Glutamatergic neuron (in vitro differentiated cells): ENCODE measurements around the gene KNCN. TPM values are rescaled to one million over a fixed set of nuclear protein-coding genes. Genes with fewer than 3 reads are reported as not detected.

Experiments used
- DNase-seq: peaks from one replicate; pipeline ENCODE4 v3.0.0; 2022
- H3K27ac Mint-ChIP-seq: one replicate; pipeline ENCODE4 v1.8.0; 2020; ENCODE audit warnings: mild to moderate bottlenecking, mixed read lengths, inconsistent platforms; ENCODE audit not compliant: unreplicated experiment
- H3K27me3 Mint-ChIP-seq: one replicate; pipeline ENCODE4 v1.8.0; 2020; ENCODE audit warnings: mild to moderate bottlenecking, moderate library complexity, mixed read lengths, inconsistent platforms; ENCODE audit not compliant: unreplicated experiment
- H3K36me3 Mint-ChIP-seq: one replicate; pipeline ENCODE4 v1.8.0; 2020; ENCODE audit warnings: mild to moderate bottlenecking, mixed read lengths, inconsistent platforms; ENCODE audit not compliant: unreplicated experiment
- H3K4me1 Mint-ChIP-seq: one replicate; pipeline ENCODE4 v1.8.0; 2020; ENCODE audit warnings: mild to moderate bottlenecking, low read depth, mixed read lengths, inconsistent platforms; ENCODE audit not compliant: unreplicated experiment
- H3K4me3 Mint-ChIP-seq: one replicate; pipeline ENCODE4 v1.8.0; 2020; ENCODE audit warnings: mild to moderate bottlenecking, mixed read lengths, inconsistent platforms; ENCODE audit not compliant: unreplicated experiment
- H3K9me3 Mint-ChIP-seq: one replicate; pipeline ENCODE4 v1.8.0; 2020; ENCODE audit warnings: mild to moderate bottlenecking, moderate library complexity, mixed read lengths, inconsistent platforms; ENCODE audit not compliant: unreplicated experiment
- CTCF ChIP-seq: fragments of 200-600 bp; sonication (generic); IDR thresholded peaks from one replicate; pipeline ENCODE4 v1.5.0; 2021; ENCODE audit not compliant: partially characterized antibody, unreplicated experiment
- total RNA-seq: library from RNA; stranded (reverse); fragmentation: NEBNext Ultra II Directional; extraction: Animal tissue kit (Norgen Biotek cat#: 25700); gene quantifications from one replicate; pipeline ENCODE4 v1.2.1, GENCODE V29; 2021; ENCODE audit not compliant: unreplicated experiment

Gene KNCN
- total RNA-seq, 1 donor from 2014 or later: not detected

GRCh38 chr1:46525253-46525983 is 26.0 kb downstream of the KNCN start:
- Mint-ChIP-seq H3K27ac (no peak overlapping the region), H3K4me1 (peaks cover 2% of the 10 kb centered on the region), H3K4me3 (no peak overlapping the region), H3K27me3 (peaks cover 17% of the 10 kb centered on the region), H3K36me3 (no peaks in the 10 kb centered on the region), H3K9me3 (no peaks in the 10 kb centered on the region)
- no peak for DNase-seq
- TF ChIP-seq CTCF: no peak

GRCh38 chr1:46524843-46525242 is 26.6 kb downstream of the KNCN start:
- peaks cover 19% of the 10 kb centered on the region for H3K27me3 Mint-ChIP-seq
- H3K4me1 Mint-ChIP-seq: peaks cover 3% of the 10 kb centered on the region
- TF ChIP-seq CTCF: no peak
- no peak for DNase-seq
- no peaks in the 10 kb centered on the region for H3K36me3 Mint-ChIP-seq
- no peak overlapping the region for H3K27ac Mint-ChIP-seq
- H3K4me3 Mint-ChIP-seq: no peak overlapping the region
- H3K9me3 Mint-ChIP-seq: no peaks in the 10 kb centered on the region

DNA sequence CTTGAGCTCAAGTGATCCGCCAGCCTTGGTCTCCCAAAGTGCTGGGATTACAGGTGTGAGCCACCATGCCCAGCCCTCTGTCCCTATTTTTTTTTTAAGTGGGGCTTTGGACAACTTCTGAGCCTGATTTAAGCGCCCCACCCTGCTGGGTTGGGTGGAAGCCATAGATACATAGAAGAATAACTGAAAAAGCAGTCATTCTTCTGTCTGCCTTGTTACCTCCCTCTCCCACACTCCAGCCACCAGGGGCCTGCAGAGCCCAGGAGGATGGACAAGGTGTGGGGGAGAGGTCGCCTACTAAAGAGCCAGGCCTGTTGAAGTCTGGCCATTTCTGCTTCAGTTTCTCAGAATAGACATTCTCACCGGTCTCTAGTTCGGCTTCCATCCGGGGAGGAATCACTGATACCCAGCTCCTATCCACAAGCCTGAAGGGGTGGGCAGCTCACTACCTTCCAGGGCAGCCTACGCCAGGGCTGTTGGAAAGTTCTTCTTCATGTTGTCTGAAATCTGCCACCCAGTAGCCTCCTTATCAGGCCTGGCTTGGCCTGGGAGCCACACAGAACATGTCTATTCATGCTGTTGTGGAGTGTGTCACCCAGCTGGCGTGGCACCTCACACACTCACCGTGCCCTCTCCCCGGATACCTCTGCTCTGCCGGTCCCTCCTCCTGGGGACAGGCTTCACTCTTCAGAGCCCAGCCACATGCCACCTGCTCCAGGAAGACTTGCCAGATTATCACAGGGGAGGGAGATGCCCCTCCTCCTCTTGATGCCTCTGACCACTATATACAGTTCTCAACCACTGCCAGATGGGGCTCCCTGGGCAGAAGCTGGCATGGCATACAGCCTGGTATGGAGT is 27.7 kb downstream of the KNCN start:
- Mint-ChIP-seq H3K27me3 (peaks cover 19% of the 10 kb centered on the region), H3K4me1 (peaks cover 3% of the 10 kb centered on the region), H3K9me3 (no peaks in the 10 kb centered on the region), H3K36me3 (no peaks in the 10 kb centered on the region), H3K4me3 (no peak overlapping the region), H3K27ac (no peak overlapping the region)
- no peak for DNase-seq
- TF ChIP-seq CTCF: no peak

DNA sequence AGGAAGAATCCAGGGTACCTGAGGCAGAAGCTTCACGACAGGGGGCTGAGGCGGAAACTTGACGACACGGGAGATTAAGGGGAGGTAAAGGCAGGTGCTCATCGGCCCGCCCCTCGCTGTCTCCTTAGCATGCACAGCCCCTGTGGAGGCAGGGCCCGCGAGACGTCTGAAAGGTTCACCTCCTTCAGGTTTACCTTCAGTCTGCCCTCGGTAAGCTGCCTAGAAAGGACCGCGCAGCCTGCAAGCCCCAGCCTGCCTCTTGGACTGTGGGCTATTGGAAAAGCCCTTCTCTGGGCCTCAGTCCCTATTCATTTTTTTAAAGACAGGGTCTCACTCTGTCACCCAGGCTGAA is 28.5 kb downstream of the KNCN start:
- H3K9me3 Mint-ChIP-seq: no peaks in the 10 kb centered on the region
- peaks cover 3% of the 10 kb centered on the region for H3K4me1 Mint-ChIP-seq
- H3K36me3 Mint-ChIP-seq: no peaks in the 10 kb centered on the region
- TF ChIP-seq CTCF: no peak
- H3K27ac Mint-ChIP-seq: no peak overlapping the region
- peaks cover 19% of the 10 kb centered on the region for H3K27me3 Mint-ChIP-seq
- H3K4me3 Mint-ChIP-seq: no peak overlapping the region
- DNase-seq: no peak
